ENCODE data around the gene PAF1. TPM values are rescaled to one million over a fixed set of nuclear protein-coding genes. Genes with fewer than 3 reads are reported as not detected.

The PAF1 gene
- total RNA-seq (2022; extraction: Qiagen RNA extraction; ENCODE audit: low read depth): 67.3 to 78.0 TPM (median 73.7 TPM) in 5 replicates

DNA sequence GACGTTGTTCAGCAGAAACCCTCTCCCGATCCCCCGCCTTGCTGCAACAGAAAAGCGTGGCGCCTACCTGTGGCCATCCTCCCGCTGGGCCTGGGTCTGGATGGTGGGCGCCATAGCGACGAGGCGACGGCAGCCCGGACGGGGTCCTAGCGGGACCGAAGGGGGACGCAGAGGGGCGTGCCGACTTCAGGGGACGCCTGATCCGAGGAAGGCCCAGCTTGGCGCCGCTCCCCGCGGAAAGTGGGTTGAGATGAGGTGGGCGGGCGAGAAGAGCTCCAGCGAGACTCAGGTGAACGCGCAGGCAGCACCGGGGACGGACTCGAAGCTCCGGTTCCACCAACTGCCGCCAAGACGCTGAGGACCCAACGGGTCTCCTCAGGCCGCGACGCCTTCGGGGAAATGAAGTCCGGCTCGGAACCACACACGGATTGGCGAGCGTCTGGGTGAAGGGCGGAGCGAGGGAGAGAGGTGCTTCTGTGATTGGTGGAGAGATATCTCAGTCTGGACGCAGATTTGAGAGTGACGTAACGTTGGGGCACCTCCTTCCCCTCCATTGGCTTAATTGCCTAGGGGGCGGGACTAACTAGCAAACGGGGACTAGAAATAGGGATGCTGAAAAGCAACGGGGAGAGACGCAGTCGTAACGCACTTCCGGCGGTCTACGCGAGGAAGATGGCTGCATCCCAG is at the start of gene PAF1, which contains the start of gene MED29:
Gene PAF1, minus strand, starts transcription at position 356 of the 687 bp plus-strand sequence. Its CDS starts 242 bp downstream, at position 114.
Gene MED29, plus strand, starts transcription at position 628 of the 687 bp plus-strand sequence. Its CDS starts 45 bp downstream, at position 673.

DNA sequence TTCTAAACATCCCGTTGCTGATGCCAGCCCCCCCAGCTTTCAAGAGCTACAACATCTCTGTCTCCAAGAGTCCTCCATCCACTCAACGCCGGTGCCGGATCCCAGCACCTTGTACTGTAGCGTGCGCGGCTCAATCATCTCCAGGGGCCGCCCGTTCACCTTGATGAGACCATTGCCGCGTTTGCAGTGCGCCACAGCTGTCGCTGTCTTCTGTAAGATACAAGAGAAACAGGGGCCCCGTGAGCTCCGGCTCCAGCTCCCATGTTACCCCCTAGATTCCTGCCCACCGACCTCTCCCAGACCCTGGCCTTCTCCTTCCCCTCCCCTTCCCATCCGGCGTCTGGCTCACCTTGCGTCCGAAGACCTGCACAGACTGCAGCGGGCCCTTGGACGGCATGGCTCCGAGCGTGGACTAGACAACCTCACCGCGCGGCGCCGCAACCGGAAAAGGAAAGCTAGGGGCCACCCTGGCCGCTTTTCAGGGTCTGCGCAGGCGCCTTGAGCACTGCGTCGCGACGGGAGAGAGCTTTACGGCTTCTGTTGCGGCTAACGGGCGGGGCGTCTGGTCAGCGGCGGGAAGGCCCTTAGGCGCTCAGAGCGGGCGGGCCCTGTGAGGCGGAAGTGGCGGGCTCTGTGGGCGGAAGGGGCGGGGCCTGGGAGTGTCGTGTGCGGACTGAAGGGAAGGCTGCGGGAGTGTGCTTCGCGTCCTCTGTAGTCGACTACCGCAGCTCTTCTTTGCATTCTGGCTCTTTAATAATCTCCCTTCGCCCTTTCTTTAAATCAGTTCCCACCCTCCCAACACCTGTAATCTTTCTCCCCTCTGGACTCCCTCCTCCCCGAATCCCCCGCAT is 44.8 kb upstream of the PAF1 start, which contains the start of gene RPS16:
Gene RPS16, minus strand, starts transcription at position 451 of the 851 bp plus-strand sequence. Its CDS starts 54 bp downstream, at position 397.

DNA sequence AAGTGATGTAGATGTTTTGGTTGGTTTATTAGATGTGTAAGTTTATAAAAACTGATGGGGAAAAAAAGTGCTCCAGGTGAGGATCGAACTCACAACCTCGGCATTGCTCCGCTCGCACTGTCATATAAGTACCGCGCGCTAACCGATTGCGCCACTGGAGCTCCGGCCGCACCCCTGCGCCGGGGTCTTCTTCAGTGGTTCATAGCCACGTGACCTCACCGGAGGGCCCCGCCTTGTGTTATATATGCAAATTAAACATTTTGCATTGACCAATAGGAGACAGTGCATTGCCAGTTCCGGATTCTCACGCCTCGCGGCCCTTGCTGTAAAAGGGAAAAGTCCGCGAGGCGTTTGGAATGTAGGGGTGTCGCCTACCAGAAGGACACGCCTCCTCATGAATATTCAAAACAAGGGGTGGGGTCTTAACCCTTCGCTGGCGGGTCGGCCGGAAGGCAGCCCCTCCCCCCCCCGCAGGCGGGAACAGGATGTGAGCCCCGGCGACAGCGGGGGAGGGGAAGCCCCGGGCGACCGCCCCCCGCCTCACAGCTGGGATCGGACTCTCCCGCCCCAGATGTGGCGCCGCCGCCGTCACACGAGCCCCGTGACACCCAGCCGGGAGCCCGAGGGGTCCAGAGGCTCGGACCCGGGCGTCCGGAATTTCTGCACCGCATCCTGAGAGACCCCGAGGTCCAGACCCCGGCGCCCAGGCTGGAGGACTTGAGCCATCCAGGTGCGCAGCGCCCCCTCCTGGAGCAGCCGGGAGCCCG is 21.4 kb upstream of the PAF1 start, which contains the start of gene PLEKHG2:
Gene PLEKHG2, plus strand, starts transcription at position 570 of the 767 bp plus-strand sequence. CDS start 1,418 bp downstream, outside the sequence.

DNA sequence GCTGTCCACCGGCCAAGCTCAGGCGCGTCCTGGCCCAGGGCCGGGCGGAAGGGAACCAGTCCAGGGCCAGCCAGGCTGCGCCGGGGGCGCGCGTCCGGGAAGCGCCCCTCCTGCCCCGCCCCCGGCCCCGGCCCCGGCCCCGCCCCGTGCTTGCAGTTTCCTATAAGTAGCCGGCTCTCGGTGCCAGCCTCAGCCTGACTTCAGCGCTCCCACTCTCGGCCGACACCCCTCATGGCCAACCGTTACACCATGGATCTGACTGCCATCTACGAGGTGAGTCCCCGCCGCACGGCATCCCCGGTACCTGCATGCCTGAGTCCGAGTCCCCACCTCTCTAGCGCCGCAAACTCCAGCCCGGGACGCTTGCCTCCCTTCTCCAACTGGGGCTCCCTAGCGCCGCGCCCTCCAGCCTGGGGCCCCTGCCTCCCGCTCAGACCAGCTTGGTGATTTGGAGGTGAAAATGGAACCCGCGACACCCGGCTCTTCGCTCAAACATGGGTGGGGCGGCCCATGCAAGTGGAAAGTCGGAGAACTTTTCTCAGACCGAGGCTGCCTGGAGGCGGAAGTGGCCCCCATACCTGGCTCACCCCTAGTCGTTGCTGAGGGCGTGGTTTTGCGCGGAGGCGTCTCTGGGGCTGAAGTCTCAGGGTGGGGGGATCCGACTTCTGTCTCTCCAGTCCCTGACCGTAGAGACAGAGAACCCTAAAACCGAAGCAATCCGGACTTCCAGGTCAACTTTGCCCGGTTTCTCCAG is 15.9 kb upstream of the PAF1 start, which contains the start of gene ZFP36:
Gene ZFP36, plus strand, starts transcription at position 192 of the 754 bp plus-strand sequence. Its CDS starts 58 bp downstream, at position 250.

DNA sequence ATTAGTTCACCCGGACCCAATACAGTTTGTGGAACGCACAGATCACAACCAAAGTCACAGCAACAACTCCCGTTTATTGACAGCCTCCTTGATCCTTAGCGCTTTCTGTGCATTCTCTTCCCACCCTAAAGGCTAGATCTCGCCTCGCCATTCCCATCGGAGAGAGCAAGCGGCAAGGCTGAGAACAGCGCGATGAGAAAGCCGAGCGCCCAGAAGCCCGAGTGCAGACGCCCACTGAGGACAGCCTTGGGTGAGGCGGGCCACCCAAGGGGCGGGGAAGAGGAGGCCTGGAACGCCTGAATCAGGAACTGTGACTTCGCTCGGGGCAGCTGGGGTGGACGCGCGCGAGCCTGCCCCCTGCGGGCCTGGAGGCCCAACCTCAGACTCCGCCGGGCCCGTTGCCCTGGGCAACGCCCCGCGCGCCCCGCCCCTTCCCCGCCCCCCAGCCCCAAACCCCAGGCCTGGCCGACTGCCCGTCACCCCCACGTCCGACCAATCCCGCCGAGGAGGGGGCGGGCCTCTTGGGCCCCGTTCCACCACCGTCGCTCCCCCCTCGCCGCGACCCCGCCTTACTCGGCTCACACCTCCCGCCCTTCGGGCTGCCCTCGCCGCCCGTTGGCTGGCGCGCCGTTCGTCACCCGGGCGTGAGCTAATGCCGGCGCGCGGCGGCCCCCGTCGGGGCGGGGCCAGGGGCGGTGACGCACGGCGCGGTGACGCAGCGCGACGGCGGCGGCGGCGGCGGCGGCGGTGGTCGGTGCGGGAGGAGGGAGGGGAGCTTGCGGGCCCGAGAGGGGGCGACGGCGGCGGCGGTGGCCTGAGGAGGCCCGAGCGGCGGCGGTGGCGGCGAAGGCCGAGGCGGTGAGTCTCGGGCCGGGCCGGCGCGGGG is 48.9 kb downstream of the PAF1 start, which contains the start of gene SAMD4B:
Gene SAMD4B, plus strand, starts transcription at position 703 of the 886 bp plus-strand sequence. CDS start 14,473 bp downstream, outside the sequence.

Other genes with a start within 250 kb of the PAF1 start
- 1.1 to 1.7 TPM (median 1.5 TPM) in 5 replicates for gene NCCRP1, start 194.1 kb downstream of the PAF1 start, total RNA-seq (2022; extraction: Qiagen RNA extraction; ENCODE audit: low read depth)
- not detected in 5 replicates for gene SYCN, start 186.8 kb downstream of the PAF1 start, total RNA-seq (2022; extraction: Qiagen RNA extraction; ENCODE audit: low read depth)
- not detected in 5 replicates for gene IFNL3, start 146.1 kb downstream of the PAF1 start, total RNA-seq (2022; extraction: Qiagen RNA extraction; ENCODE audit: low read depth)
- not detected in 5 replicates for gene IFNL4, start 142.2 kb downstream of the PAF1 start, total RNA-seq (2022; extraction: Qiagen RNA extraction; ENCODE audit: low read depth)
- not detected in 5 replicates for gene IFNL2, start 122.7 kb downstream of the PAF1 start, total RNA-seq (2022; extraction: Qiagen RNA extraction; ENCODE audit: low read depth)
- gene IFNL1, start 94.7 kb downstream of the PAF1 start, total RNA-seq (2022; extraction: Qiagen RNA extraction; ENCODE audit: low read depth): 0.23 to 0.28 TPM in 2 of 5 replicates, not detected in the others
- gene LRFN1, start 70.2 kb downstream of the PAF1 start, total RNA-seq (2022; extraction: Qiagen RNA extraction; ENCODE audit: low read depth): 8.1 to 13.5 TPM (median 12.4 TPM) in 5 replicates
- 0.66 to 0.81 TPM (median 0.67 TPM) in 3 of 5 replicates, not detected in the others for gene GMFG, start 55.1 kb downstream of the PAF1 start, total RNA-seq (2022; extraction: Qiagen RNA extraction; ENCODE audit: low read depth)
- 108 to 185 TPM (median 171 TPM) in 5 replicates for gene SAMD4B, start 48.7 kb downstream of the PAF1 start, total RNA-seq (2022; extraction: Qiagen RNA extraction; ENCODE audit: low read depth)
- gene MED29, start 272 bp upstream of the PAF1 start, total RNA-seq (2022; extraction: Qiagen RNA extraction; ENCODE audit: low read depth): 59.2 to 65.9 TPM (median 63.2 TPM) in 5 replicates
- gene ZFP36, start 15.7 kb upstream of the PAF1 start, total RNA-seq (2022; extraction: Qiagen RNA extraction; ENCODE audit: low read depth): 57.1 to 99.4 TPM (median 73.3 TPM) in 5 replicates
- gene PLEKHG2, start 21.6 kb upstream of the PAF1 start, total RNA-seq (2022; extraction: Qiagen RNA extraction; ENCODE audit: low read depth): 38.2 to 63.9 TPM (median 46.0 TPM) in 5 replicates
- 6,019 to 7,343 TPM (median 7,191 TPM) in 5 replicates for gene RPS16, start 44.8 kb upstream of the PAF1 start, total RNA-seq (2022; extraction: Qiagen RNA extraction; ENCODE audit: low read depth)
- 166 to 195 TPM (median 192 TPM) in 5 replicates for gene SUPT5H, start 54.5 kb upstream of the PAF1 start, total RNA-seq (2022; extraction: Qiagen RNA extraction; ENCODE audit: low read depth)
- gene TIMM50, start 89.7 kb upstream of the PAF1 start, total RNA-seq (2022; extraction: Qiagen RNA extraction; ENCODE audit: low read depth): 173 to 236 TPM (median 217 TPM) in 5 replicates
- 6.3 to 11.9 TPM (median 11.1 TPM) in 5 replicates for gene DLL3, start 107.8 kb upstream of the PAF1 start, total RNA-seq (2022; extraction: Qiagen RNA extraction; ENCODE audit: low read depth)
- not detected in 5 replicates for gene SELENOV, start 124.0 kb upstream of the PAF1 start, total RNA-seq (2022; extraction: Qiagen RNA extraction; ENCODE audit: low read depth)
- 8.0 to 10.9 TPM (median 9.2 TPM) in 5 replicates for gene EID2B, start 141.7 kb upstream of the PAF1 start, total RNA-seq (2022; extraction: Qiagen RNA extraction; ENCODE audit: low read depth)
- 27.0 to 55.8 TPM (median 49.7 TPM) in 5 replicates for gene EID2, start 149.1 kb upstream of the PAF1 start, total RNA-seq (2022; extraction: Qiagen RNA extraction; ENCODE audit: low read depth)
- not detected in 5 replicates for gene LGALS13, start 211.4 kb upstream of the PAF1 start, total RNA-seq (2022; extraction: Qiagen RNA extraction; ENCODE audit: low read depth)